AG04449 (cell line): ENCODE results near the gene IRGQ.
"Not testable (repeated sequence)": the region's sequence is repeated elsewhere in the genome, so short reads cannot be mapped to it uniquely, and the experiment has no call there.

ENCODE experiments used
- CTCF ChIA-PET: fragments of 350-600 bp; formaldehyde crosslinking; extraction: SDS; loops from one replicate; lab custom pipeline; 2021; ENCODE audit warnings: antibody characterized with exemption; lab: Yijun Ruan, JAX
- POLR2A ChIA-PET: fragments of 400-600, 350-600 bp; formaldehyde crosslinking; extraction: SDS; loops from one replicate; lab custom pipeline; 2020; ENCODE audit warnings: antibody characterized with exemption, inconsistent platforms; lab: Yijun Ruan, JAX
- DNase-seq: peaks from one replicate; pipeline ENCODE4 v3.0.0-alpha.2; 2010; ENCODE audit warnings: low read depth, low spot score
- H3K4me3 ChIP-seq: 2 replicates; pipeline ENCODE4 v1.5.1; 2011; ENCODE audit warnings: low read depth, mild to moderate bottlenecking, control low read depth, low read length
- CTCF ChIP-seq: IDR thresholded peaks from one replicate; pipeline ENCODE4 v1.5.1; 2011; ENCODE audit warnings: mild to moderate bottlenecking, moderate library complexity, low read length, control low read depth, inconsistent platforms; ENCODE audit not compliant: insufficient read depth; ENCODE audit errors: missing control alignments

Gene IRGQ

GRCh38 chr19:43554317-43554895 is 41.5 kb downstream of the IRGQ start:
- ChIA-PET POLR2A (interaction anchor here (1.1 kb wide), 1 partner anchor 42 kb away, joined by 4 read pairs; the partner anchor contains the start of genes IRGQ and ZNF576), CTCF (interaction anchor here (0.8 to 10.5 kb wide), 33 partner anchors 9 to 265 kb away, joined by 3 to 208 read pairs (median 5); partner anchors contain the start of genes IRGQ, PINLYP, PLAUR and XRCC1)
- H3K4me3 ChIP-seq = no peak overlapping the region
- TF ChIP-seq CTCF = no peak
- DNase-seq = no peak

GRCh38 chr19:43553656-43554055 is 42.3 kb downstream of the IRGQ start:
- H3K4me3 ChIP-seq = no peak overlapping the region
- no peak for DNase-seq
- TF ChIP-seq CTCF = no peak
- ChIA-PET CTCF (interaction anchor here (0.8 to 10.5 kb wide), 14 partner anchors 10 to 266 kb away, joined by 3 to 208 read pairs (median 10); partner anchors contain the start of genes IRGQ, PINLYP, XRCC1 and ZNF575), POLR2A (no interaction called here)

- TF ChIP-seq CTCF = no peak
- CTCF ChIA-PET = interaction anchor here (0.9 to 10.5 kb wide), 6 partner anchors 11 to 262 kb away, joined by 3 to 208 read pairs (median 22); partner anchors contain the start of genes IRGQ, ZNF575 and ZNF576
- H3K4me3 ChIP-seq = no peak overlapping the region
- POLR2A ChIA-PET = no interaction called here
- DNase-seq = no peak
Observed at GRCh38 chr19:43552616-43553015, 43.3 kb downstream of the IRGQ start.

- ChIA-PET CTCF (interaction anchor here (3.8 to 10.5 kb wide), 3 partner anchors 11 to 43 kb away, joined by 42 to 208 read pairs (median 45); partner anchors contain the start of genes IRGQ, ZNF575 and ZNF576), POLR2A (no interaction called here)
- no peak for DNase-seq
- no peak for TF ChIP-seq CTCF
- H3K4me3 ChIP-seq = no peak overlapping the region
Observed at GRCh38 chr19:43552198-43552450, 43.8 kb downstream of the IRGQ start.

- no peak overlapping the region for H3K4me3 ChIP-seq
- POLR2A ChIA-PET = no interaction called here
- no peak for DNase-seq
- no peak for TF ChIP-seq CTCF
- CTCF ChIA-PET = interaction anchor here (5.3 to 10.5 kb wide), 2 partner anchors 12 kb away, joined by 45 to 208 read pairs; partner anchors contain the start of gene ZNF575
Observed at GRCh38 chr19:43551399-43552197, 44.3 kb downstream of the IRGQ start.

GRCh38 chr19:43548706-43549105 is 47.2 kb downstream of the IRGQ start:
- H3K4me3 ChIP-seq = no peak overlapping the region
- CTCF ChIA-PET = interaction anchor here (0.6 to 2.2 kb wide), 3 partner anchors 8 to 14 kb away, joined by 3 to 7 read pairs (median 4); no protein-coding TSS in a partner anchor
- no peak for TF ChIP-seq CTCF
- DNase-seq = no peak
- POLR2A ChIA-PET = no interaction called here

GRCh38 chr19:43547926-43548325 is 48.0 kb downstream of the IRGQ start:
- CTCF ChIA-PET = interaction anchor here (1.5 kb wide), 1 partner anchor 9 kb away, joined by 4 read pairs; no protein-coding TSS in a partner anchor
- DNase-seq, H3K4me3 ChIP-seq, POLR2A ChIA-PET: not testable (repeated sequence)
